HL-60 (cell line): Measurements from ENCODE around the gene ZNF764.

Experiments used
- DNase-seq, 2 experiments: peaks; one replicate each; pipeline ENCODE4 v3.0.0-alpha.2; 2010 to 2020; ENCODE audit warnings: low read depth in 1 of 2, low spot score in 1 of 2
- H3K27ac ChIP-seq: fragments of 250-450 bp; sonication (Bioruptor Pico); replicated peaks from 2 replicates; pipeline ENCODE4 v1.5.1; 2020; ENCODE audit warnings: mild to moderate bottlenecking, moderate library complexity
- H3K27me3 ChIP-seq: fragments of 250-450 bp; sonication (Bioruptor Pico); 2 replicates; pipeline ENCODE4 v1.5.1; 2021; ENCODE audit warnings: mild to moderate bottlenecking, moderate library complexity; ENCODE audit not compliant: insufficient read depth, poor library complexity, severe bottlenecking
- H3K4me3 ChIP-seq: replicated peaks from 2 replicates; pipeline ENCODE4 v1.5.1; 2011; ENCODE audit warnings: mild to moderate bottlenecking, control low read depth, low read length; ENCODE audit not compliant: insufficient read depth
- CTCF ChIP-seq: IDR thresholded peaks from one replicate; pipeline ENCODE4 v1.5.1; 2011; ENCODE audit warnings: low read length, control low read depth, inconsistent platforms; ENCODE audit not compliant: insufficient read depth
- GABPA ChIP-seq: IDR thresholded peaks from 2 replicates; pipeline ENCODE4 v1.6.1; 2012; ENCODE audit warnings: low read depth
- POLR2AphosphoS5 ChIP-seq: IDR thresholded peaks from 2 replicates; pipeline ENCODE4 v1.6.1; 2012; ENCODE audit warnings: low read depth
- SPI1 ChIP-seq: IDR thresholded peaks from 2 replicates; pipeline ENCODE4 v1.6.1; 2012; ENCODE audit warnings: low read depth, mild to moderate bottlenecking, borderline replicate concordance
- TF ChIP-seq, protein P1 (sequence below): IDR thresholded peaks from 2 replicates; pipeline ENCODE4 v1.6.1; 2012; ENCODE audit warnings: low read depth; ENCODE audit not compliant: insufficient replicate concordance

ZNF764 gene

DNA sequence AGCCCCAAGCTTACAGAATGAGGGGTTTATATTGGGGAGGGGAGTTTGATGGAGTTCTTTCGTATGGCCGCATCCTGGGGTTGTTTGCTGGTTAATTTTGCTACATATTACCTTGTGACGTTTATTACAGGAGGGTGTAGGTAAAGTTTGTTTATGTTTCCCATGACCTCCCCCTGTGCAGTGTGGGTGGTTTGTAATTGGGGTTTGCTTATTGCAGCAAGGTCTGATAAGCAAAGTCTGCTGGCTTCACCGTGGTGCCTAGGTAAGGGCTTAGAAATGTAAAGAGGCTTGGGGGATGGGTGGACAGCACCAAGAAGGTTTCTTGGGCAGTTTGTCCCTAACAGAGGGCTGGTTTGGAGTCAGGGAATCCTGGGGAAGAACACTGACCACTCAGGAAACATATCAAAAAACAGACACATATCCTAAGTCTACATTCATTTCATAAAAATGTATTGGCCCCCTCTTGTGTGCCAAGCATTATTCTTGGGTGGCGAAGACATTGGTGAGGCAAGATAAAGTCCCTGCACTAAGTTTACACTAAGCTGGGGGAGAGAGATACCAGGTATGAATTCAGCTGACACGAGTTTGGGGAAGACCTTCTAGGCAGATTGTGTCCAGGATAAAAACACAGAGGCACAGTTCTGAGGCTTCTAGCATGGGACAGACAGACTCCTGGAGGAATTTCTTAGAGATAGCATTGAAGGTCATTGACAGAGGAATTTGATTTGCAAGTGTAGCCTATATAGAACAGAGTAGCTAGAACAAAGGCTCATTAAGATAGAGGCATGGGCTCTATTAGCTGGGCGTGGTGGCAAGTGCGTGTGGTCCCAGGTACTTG is 9.5 kb downstream of the ZNF764 start:
- Histone ChIP-seq H3K4me3 (no peak overlapping the region), H3K27me3 (no peaks in the 10 kb centered on the region), H3K27ac (no peak overlapping the region)
- TF ChIP-seq POLR2AphosphoS5: no peak
- no peak for TF ChIP-seq CTCF
- no peak for TF ChIP-seq SPI1
- TF ChIP-seq, protein P1, sequence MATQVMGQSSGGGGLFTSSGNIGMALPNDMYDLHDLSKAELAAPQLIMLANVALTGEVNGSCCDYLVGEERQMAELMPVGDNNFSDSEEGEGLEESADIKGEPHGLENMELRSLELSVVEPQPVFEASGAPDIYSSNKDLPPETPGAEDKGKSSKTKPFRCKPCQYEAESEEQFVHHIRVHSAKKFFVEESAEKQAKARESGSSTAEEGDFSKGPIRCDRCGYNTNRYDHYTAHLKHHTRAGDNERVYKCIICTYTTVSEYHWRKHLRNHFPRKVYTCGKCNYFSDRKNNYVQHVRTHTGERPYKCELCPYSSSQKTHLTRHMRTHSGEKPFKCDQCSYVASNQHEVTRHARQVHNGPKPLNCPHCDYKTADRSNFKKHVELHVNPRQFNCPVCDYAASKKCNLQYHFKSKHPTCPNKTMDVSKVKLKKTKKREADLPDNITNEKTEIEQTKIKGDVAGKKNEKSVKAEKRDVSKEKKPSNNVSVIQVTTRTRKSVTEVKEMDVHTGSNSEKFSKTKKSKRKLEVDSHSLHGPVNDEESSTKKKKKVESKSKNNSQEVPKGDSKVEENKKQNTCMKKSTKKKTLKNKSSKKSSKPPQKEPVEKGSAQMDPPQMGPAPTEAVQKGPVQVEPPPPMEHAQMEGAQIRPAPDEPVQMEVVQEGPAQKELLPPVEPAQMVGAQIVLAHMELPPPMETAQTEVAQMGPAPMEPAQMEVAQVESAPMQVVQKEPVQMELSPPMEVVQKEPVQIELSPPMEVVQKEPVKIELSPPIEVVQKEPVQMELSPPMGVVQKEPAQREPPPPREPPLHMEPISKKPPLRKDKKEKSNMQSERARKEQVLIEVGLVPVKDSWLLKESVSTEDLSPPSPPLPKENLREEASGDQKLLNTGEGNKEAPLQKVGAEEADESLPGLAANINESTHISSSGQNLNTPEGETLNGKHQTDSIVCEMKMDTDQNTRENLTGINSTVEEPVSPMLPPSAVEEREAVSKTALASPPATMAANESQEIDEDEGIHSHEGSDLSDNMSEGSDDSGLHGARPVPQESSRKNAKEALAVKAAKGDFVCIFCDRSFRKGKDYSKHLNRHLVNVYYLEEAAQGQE: no peak
- no peak for TF ChIP-seq GABPA
- no peak for DNase-seq

DNA sequence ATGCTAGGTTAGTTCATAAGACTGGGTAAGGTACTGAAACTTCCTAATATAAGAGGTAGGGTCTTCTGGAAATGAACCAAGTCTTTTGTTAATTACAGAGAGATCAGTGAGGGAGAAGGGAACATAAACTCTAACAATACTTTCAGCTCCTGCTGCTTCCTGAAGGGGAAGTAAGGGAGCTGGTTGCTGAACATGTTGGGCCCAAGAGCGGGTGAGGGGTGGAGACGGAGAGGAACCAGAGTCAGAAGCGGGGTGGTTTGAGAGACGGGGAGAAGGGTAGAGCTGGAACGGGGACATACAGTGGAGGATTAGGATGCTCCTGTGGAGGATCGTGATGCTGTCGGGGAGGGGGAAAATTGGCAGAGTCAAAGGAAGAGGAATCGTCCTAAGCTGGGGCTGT is 12.1 kb downstream of the ZNF764 start:
- DNase-seq: peak in 1 of 2 experiments; percentile 73
- Histone ChIP-seq H3K27me3 (no peaks in the 10 kb centered on the region), H3K4me3 (no peak overlapping the region), H3K27ac (peak overlapping the region; percentile 29)
- TF ChIP-seq CTCF (no peak), SPI1 (peak; percentile 39; the same call in 1 of the 2 replicates)
- TF ChIP-seq, protein P1: no peak

DNA sequence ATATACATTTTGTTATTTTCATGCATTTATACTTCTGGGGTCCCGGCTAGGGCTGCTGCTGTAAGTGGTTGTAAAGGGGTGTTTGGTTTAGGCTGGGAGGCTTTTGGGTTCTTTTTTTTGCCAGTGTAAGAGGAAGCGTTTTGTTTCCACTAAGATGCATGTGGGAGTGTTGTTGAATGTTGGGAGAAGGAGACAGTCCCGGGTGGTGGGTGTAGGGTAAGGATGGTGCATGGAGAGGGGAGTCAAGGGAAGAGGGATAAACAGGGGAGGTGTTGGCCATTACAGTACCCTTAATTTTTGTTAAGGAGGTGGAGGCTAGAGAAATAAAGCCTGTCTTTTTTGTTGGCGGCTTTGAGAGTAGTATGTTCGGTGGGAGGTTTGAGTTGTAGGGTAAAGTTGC is 15.1 kb downstream of the ZNF764 start:
- no peaks in the 10 kb centered on the region for H3K27me3 ChIP-seq
- H3K4me3 ChIP-seq: no peak overlapping the region
- H3K27ac ChIP-seq: no peak overlapping the region
- no peak for DNase-seq
- TF ChIP-seq SPI1 (no peak), CTCF (no peak), GABPA (no peak), POLR2AphosphoS5 (no peak)
- TF ChIP-seq, protein P1: no peak
